Right ventricle myocardium superior (tissue), 1 donor: ENCODE measurements around the gene CAPNS1. TPM values are rescaled to one million over a fixed set of nuclear protein-coding genes. Genes with fewer than 3 reads are reported as not detected.
"Not testable (repeated sequence)": the region's sequence is repeated elsewhere in the genome, so short reads cannot be mapped to it uniquely, and the experiment has no call there.

Source experiments
- ATAC-seq: fragments of 200-7000 bp; cut with Tn5 transposase; one replicate; pipeline ENCODE4 v1.9.1; 2020; ENCODE audit warnings: mild to moderate bottlenecking; ENCODE audit not compliant: poor library complexity
- DNase-seq: peaks from one replicate; pipeline ENCODE4 v3.0.0-alpha.2; 2020
- intact Hi-C: fragments of 100-400 bp; cut with DNase I; formaldehyde crosslinking; loops from one replicate; pipeline ENCODE4 v1.11.2; 2022
- total RNA-seq: library from RNA; stranded (reverse); fragmentation: NEBNext Ultra II Directional; extraction: Animal tissue kit (Norgen Biotek cat#: 25700); gene quantifications from one replicate; pipeline ENCODE4 v1.2.1, GENCODE V29; 2021
- donor health status: DM: no; HTN: yes; CAD: no; lungs with severe emphysema.

The CAPNS1 gene
- total RNA-seq, 1 donor from 2014 or later, result 781 TPM

DNA sequence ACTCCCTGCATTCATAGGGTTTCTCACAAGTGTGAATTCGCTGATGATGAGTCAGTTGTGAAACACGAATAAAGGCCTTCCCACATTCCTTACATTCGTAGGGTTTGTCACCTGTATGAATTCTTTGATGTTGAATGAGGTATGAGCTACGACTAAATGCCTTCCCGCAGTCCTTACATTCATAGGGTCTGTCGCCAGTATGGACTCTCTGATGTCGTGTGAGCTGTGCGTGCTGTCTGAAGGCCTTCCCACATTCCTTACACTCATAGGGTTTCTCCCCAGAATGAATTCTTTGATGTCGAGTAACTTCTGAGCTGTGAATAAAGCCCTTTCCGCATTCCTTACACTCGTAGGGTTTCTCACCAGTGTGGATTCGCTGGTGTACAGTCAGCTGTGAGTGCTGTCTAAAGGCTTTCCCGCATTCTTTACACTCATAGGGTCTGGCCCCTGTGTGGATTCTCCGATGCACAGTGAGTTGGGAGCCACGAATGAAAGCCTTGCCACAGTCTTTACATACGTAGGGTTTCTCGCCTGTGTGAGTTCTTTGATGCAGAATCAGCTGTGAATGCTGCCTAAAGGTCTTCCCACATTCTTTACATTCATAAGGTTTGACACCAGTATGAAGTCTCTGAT lies 42.9 kb downstream of the CAPNS1 start:
- peak; percentile 10 for ATAC-seq
- intact Hi-C loops, result no loop called here

DNA sequence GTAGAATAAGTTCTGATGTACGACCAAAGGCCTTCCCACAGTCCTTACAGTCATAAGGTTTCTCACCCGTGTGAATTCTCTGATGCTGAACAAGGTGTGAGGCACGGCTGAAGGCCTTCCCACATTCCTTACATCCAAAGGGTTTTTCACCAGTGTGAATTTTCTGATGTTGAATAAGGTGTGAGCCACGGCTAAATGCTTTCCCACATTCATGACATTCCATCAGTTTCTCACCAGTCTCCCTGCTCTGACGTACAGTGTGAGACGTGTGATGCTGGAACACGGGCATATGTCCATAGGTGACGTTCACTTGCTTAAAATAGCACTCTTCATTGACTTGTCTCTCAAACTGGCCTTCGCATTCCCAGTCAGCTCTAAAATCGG lies 43.4 kb downstream of the CAPNS1 start:
- intact Hi-C loops, result no loop called here
- no peak for DNase-seq
- ATAC-seq, result peak; percentile 94

More for the DNA sequence above, 42.9 kb downstream of the CAPNS1 start:
- no peak for DNase-seq

DNA sequence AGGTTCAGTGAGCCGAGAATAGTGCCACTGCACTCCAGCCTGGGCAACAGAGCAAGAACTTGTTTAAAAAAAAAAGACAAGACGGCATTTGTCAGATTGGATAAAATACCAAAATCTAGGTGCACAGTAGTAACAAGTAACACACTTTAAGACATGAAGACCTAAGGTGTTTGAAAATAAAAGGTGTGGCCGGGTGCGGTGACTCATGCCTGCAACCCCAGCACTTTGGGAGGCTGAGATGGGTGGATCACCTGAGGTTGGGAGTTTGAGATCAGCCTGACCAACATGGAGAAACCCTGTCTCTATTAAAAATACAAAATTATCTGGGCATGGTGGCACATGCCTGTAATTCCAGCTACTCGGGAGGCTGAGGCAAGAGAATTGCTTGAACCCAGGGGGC lies 46.9 kb downstream of the CAPNS1 start:
- ATAC-seq, DNase-seq, intact Hi-C loops: not testable (repeated sequence)

DNA sequence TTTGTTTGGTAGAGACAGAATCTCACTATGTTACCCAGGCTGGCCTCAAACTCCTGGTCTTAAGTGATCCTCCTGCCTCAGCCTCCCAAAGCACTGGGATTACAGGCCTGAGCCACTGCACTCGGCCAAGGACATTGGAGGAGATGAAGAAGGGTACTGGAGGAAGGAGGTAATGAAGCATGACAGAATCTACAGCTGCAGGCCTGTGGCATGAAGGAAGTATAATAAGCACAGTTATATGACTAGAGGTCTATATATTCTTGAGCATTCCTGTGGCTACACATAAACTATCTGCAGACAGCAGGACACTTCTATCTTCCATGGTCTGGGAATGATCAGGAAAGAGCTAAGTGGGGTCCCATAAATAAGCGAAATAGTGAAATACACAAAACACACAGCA lies 56.4 kb downstream of the CAPNS1 start:
- ATAC-seq (no peak), DNase-seq (no peak)
- intact Hi-C loops, result no loop called here

DNA sequence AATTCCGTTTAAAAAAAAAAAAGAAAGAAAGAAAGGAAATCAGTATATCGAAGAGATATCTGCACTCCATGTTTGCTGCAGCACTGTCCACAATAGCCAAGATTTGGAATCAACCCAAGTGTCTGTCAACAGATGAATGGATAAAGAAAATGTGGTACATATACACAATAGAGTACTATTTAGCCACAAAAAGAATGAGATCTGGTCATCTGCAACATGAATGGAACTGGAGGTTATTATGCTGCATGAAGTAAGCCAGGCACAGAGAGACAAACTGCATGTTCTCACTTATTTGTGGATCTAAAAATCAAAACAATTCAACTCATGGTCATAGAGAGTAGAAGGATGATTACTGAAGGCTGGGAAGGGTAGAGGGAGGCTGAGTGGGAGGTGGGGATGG lies 58.3 kb downstream of the CAPNS1 start:
- DNase-seq (no peak), ATAC-seq (no peak)
- intact Hi-C loops, result no loop called here

Other genes starting within 250 kb of the CAPNS1 start
- 2.6 TPM for gene NFKBID, start 239.5 kb upstream of the CAPNS1 start, total RNA-seq
- gene HCST, start 237.5 kb upstream of the CAPNS1 start, total RNA-seq, result 4.1 TPM
- 28.3 TPM for gene TYROBP, start 231.8 kb upstream of the CAPNS1 start, total RNA-seq
- 6.1 TPM for gene LRFN3, start 203.7 kb upstream of the CAPNS1 start, total RNA-seq
- gene SDHAF1, start 144.9 kb upstream of the CAPNS1 start, total RNA-seq, result 10.2 TPM
- gene SYNE4, start 131.3 kb upstream of the CAPNS1 start, total RNA-seq, result 0.30 TPM
- 9.4 TPM for gene ALKBH6, start 125.9 kb upstream of the CAPNS1 start, total RNA-seq
- 4.1 TPM for gene CLIP3, start 107.2 kb upstream of the CAPNS1 start, total RNA-seq
- 4.2 TPM for gene THAP8, start 85.8 kb upstream of the CAPNS1 start, total RNA-seq
- 28.3 TPM for gene WDR62, start 85.2 kb upstream of the CAPNS1 start, total RNA-seq
- not detected for gene OVOL3, start 28.9 kb upstream of the CAPNS1 start, total RNA-seq
- 145 TPM for gene POLR2I, start 25.2 kb upstream of the CAPNS1 start, total RNA-seq
- gene TBCB, start 24.6 kb upstream of the CAPNS1 start, total RNA-seq, result 95.8 TPM
- gene COX7A1, start 12.4 kb downstream of the CAPNS1 start, total RNA-seq, result 3,311 TPM
- gene ZNF565, start 74.6 kb downstream of the CAPNS1 start, total RNA-seq, result 3.9 TPM
- gene ZNF146, start 75.0 kb downstream of the CAPNS1 start, total RNA-seq, result 29.6 TPM
- gene ZFP14, start 239.1 kb downstream of the CAPNS1 start, total RNA-seq, result 2.6 TPM